GM19238 (cell line): ENCODE measurements around the gene ATF5.

ENCODE experiments used
- DNase-seq: peaks from one replicate; pipeline ENCODE4 v3.0.0; 2011; ENCODE audit warnings: low spot score; ENCODE audit not compliant: insufficient read length

ATF5 gene

GRCh38 chr19:49976496-49976895, 47.5 kb downstream of the ATF5 start:
- no peak for DNase-seq

DNA sequence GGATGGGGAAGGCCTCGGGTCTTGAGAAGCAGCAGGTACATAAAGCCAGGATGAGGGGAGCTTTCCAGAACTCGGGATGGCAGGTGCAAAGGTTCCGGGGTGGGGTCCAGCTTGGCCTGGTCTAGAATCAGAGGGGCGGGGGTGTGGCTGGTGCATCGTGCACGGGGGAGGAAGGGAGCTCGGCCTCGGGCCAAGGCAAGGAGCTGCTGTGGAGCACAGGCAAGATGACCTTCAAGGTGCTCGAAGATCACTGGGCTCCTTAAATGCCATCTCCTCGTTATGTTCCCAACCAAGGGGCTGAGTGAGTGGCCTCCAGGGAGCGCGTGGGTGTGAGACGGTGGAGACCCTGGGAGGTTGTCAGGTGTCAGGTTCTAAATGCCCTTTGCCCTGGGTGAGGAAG, 48.1 kb downstream of the ATF5 start:
- no peak for DNase-seq

DNA sequence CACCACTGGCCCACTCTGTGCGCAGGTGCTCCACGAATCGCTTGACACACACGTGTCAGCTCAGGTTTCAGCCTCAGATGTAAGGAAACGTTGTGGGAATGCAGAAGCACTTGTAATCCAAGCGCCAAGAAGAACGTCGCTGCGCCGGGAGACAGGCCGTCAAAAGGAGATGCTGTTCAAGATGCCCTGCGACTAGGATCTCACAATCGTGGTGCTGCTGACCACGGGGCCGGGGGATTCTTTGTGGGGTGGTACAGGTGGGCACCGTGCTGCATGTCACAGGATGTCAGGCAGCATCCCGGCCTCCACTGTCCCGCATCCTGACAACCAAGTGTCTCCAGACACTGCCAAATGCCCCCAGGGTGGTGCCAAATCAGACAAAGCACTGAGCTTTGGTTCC, 48.9 kb downstream of the ATF5 start:
- DNase-seq = no peak

DNA sequence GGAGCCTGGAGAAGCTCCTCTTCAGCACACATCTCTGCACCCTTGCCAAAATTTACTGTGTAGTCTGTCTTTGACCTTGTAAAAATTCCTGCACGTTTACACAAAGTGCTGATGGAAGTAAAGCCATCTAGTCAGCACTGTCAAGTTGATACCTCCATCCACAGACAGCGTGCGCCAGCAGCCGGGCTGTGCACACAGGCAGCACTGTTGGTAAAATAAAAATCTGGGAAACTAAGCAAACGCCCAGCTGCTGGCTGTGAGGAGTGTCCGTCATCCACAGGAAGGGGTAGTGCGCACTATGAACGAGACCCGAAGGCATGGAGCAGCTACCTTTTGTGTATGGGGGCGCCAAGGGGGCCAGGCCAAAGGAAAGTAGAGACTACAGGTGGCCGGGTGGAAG, 49.3 kb downstream of the ATF5 start:
- DNase-seq = no peak

DNA sequence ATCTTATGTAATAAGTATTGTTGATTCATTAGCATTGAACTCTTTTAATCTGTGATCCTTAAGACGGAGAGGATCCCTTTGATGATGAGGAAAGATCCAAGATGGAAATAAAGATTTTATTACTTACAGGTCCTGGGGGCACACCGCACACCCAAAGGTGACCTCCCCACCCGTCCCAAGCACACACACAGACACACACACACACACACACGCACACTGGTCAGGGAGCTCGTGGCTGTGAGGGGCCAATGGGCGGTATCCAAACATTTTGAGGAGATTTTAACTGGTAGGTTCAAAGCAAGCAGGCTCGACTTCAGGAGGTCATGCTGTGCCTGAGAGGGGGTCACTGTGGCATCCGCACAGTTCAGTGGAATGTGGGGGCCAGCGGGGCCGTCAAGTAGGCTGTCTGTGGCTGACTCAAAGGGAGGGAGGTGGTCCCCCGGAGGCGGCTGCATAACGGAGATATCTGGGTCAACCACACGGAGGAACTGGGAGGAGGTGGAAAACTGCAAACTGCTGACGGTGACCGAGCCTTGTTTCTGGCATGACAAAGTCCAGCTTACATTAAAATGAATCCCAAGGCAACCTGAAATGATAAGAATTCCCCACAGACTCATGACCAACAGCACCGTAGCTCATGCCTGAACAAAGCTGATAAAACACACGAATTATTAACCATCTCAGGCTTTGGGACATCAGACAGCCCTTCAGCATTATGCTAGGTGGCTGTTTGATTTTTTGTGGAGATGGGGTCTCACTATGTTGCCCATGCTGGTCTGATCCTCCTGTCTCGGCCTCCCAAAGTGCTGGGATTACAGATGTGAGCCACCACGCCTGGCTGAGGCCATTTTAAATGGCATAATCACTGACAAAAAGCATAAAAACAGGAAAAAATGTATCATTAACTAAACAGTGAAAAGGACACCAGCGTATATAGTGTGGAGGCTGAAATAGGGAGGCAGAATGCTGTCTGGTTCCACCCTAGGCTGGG, 52.9 kb downstream of the ATF5 start:
- no peak for DNase-seq
